Activated naive CD4-positive, alpha-beta T cell treated with Interleukin-2 at 50 U/mL for 16 hours (primary cell): Measurements from ENCODE around the gene DCLK1.
"Not testable (repeated sequence)": the region's sequence is repeated elsewhere in the genome, so short reads cannot be mapped to it uniquely, and the experiment has no call there.

Source experiments
- DNase-seq: peaks from one replicate; pipeline ENCODE4 v3.0.0-alpha.2; 2020

DCLK1 gene

DNA sequence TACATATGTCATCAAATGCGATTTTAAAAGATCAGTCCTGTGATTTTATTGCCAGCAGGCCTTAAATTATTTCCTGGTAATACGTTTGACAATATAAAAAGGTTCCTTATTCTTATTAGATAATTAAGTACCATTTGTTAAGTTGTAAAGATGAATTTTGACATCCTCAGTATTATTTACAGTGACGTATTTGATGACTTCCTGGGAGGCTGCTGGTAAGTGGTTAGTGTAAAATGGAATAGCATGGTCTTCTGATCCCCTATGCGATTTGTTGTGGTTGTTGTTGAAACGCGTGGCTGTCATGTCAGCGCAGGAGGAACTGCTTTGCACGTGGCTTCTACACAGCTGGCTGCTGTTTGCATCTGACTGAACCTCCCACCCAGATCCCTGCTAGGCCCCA lies 99.7 kb downstream of the DCLK1 start:
- no peak for DNase-seq

DNA sequence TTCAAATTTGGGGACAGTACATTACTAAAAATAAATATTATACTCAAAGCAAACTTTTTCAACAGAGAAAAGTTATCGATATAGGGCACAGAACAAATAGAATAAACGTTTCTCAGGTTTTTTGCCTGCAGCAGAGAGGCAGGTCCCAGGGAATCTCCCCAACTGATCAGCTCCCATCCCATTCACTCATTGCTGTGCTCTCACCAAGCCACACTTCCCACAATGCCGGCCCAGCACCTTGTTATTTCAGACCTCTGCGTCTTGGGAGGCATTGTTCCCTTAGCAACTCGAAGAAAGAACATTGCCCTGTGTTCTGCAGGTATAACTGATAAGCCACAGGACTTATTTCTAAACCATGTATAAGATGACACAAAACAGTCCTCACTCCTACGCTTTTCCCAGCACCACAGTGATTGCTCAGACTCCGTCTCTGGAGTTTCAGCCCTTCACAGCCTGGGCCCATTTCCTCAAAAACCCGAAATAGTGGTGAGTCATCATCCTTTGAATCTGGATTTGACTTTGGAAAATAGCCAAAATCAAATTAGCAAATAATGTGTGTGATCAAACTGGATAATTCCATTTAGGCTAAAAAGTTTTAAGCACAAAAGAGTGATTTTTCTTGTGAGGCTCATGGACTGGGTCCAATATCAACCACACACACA lies 100.4 kb downstream of the DCLK1 start:
- DNase-seq: no peak

DNA sequence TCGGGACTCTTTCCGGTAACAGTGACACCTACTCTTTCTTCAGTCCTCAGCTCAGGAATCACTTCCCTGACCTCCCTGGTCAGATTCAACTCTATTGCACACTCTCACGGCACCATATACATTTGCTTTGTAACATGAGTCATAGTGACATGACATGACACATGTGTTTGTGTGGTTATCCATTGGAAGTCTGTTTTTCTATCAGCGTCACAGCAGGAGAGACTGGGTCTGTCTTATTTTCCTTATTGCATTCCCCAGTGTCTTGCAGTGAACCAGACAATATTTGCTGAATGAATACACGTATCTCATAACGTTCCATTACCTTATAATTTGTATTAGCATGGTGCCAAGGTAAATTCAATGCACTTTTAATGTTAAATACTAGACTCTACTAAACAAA lies 102.0 kb downstream of the DCLK1 start:
- DNase-seq: no peak

DNA sequence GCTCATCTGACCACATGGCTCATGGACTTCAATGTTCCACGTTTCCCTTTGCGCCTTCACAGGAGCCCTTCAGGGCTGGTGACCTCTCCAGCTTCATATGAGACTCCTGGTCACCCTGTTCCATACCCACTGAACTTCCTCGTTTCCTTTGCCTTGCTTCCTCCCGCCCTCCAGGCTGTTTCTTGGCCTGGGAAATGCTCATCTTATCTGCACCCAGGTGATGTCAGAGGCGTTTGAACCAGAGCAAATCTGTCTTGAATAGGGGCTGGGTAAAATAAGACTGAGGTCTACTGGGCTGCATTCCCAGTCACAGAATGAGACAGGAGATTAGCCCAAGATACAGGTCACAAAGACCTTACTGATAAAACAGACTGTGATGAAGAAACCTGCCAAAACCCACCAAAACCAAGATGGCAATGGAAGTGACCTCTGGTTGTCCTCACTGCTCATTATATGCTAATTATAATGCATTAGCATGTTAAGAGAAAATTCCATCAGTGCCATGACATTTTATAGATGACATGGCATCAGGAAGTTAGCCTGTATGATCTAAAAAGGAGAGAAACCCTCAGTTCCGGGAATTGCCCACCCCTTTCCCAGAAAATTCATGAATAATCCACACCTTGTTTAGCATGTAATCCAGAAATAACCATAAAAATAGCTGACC lies 102.7 kb downstream of the DCLK1 start:
- no peak for DNase-seq

DNA sequence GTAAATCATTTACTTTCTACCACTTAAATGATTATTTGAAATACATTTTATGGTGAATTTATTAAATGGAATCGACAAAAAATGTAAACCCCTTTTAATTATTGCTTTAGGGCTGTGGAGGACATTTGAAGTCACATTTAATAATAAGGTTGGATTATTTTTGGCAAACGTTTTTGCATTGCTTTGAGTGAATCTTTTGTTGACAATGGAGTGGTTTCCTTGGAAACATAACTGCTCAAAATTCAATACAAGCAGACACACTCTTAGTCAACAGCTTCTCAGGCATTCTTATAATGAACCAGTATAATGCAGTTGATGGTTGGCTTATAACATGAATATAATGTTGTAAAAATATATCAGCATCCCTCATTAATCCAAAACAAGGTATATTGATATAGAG lies 104.7 kb downstream of the DCLK1 start:
- DNase-seq: no peak

DNA sequence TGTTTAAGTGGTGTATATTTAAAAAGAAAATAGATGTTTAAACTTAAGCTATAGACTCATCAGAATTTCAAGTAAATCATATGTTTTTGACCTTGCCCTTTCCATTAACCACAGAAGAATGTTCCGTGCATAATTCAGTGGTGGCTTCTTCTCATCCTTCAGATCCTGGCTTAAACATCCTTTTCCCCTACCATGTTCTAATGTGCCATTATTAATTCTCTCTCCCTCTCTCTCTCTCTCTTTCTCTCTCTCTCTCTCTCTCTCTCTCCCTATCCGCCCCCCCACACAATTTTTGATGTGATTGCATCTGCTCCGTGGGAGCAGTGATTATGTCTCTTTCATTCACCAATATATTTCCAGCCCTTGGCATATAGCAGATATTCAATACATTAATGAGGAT lies 116.4 kb downstream of the DCLK1 start:
- no peak for DNase-seq

DNA sequence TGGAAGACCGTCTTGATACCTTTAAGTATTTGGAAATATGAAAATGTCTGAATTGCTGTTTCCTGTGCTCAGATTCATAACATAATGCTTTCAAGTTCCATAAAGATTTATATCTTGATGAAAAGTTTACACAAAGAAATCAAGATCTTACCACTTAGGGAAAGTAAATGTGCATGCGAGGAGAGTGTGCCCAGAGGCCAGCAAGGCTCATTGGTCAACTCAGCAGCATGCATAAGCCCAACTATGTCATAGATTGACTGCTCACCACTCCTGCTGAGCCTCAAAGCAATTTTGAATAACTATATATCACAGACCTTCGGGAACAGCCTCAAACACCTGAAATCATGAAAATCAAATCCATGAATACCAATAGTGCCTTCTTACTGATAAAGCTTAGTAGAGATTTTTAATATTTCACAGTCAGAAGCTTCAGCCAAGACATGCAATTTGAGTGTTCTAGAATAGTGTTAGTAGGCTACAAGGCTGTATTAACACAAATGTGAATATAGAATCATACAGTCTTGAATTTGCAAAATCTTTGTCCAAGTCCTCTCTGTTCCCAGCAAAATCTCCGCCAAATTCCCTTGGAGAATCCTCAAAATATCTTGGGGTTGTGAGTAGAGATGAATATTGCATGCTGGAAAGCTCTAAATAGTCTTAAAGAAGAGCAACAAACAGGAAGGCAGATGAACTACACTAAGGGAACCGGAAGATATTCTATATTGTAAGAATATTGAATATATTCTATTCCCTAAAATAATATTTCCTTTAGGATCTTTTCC lies 124.1 kb downstream of the DCLK1 start:
- DNase-seq: no peak

DNA sequence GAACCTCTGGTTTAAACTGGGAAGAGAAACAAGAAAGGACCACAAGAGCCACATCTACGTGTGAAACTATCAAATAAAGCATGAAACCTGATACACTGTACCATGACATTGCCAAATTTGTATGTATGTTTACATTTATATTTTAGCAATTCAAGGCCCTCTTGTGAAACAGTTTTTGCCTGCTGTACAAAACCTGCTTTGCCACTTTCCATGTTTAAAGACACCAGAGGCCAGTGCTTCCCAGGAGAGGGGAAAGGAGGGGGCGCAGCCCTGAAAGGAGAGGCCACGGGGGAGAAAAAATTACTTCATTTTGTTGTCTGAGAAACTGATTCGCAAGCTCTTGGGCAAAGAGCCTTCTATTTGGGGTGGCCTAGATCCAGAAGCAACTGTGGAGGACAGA lies 124.8 kb downstream of the DCLK1 start:
- no peak for DNase-seq

DNA sequence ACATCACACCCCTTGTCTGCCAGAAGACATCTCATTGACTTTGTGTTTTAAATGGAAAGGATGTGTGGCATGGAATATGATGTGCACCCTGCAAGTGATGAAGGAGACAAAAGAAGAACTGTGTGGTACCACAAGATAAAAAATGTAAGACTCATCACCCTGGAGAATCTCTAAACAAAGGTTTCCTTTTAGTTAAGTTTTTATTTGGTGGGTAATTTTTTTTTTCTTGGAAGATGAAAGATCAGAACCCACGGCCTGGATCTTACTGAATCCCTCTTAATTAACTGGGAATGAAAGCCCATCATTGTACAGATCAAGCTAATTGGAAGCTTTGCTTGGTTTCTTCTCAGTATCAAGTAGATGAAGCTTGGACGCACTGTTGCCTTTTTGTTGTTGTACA lies 129.6 kb downstream of the DCLK1 start:
- DNase-seq: no peak

DNA sequence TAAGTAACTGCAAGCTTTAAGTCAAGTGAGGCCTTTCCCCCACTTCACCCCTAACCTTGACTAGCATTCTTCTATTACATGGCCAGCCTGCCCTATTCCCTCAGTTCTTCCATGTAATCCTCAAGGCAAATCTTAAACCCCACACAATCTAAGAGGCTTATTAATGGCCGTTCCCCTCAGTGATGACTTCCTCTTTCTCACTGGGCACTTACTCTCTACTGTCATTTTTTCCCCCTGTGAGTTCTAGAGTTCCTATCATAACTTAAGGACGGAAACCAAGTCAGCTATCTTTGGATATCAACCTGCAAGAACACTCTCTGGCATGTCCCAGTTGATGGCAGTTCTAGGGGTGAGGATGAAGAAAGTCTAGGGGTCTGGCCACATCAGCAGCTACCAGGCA lies 131.2 kb downstream of the DCLK1 start:
- DNase-seq: no peak

DNA sequence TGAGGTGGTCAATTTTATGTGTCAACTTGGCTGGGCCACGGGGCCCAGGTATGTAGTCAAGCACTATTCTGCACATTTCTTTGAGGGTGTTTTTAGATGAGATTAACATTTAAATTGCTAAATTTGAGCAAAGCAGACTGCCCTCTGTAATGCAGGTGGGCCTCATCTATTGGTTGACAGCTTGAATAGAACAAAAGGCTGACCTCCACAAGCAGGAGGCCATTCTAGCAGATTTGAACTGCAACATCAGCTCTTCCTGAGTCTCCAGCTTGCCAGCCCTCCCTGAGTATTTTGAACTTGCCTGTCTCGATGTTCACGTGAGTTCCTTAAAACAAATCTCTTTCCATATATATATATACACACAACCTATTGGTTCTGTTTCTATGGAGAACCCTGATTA lies 134.8 kb downstream of the DCLK1 start:
- no peak for DNase-seq

DNA sequence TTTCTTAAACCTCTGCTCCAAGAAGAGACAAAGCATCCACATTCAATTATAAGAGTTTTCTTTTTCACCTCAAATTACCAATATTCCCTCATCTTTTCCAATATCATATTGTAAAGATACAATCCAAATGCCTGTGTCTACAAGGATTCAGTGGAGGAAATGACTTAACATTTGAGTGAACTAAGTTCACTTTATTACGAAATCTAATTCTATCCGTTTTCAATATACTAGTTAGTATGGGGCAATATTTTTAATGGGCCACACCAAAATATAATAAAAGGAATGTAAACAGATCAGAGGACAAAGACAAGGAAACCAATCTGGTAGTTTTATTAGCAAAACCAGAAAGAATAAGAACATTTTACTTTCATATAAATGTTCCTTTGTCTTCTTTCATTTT lies 136.0 kb downstream of the DCLK1 start:
- DNase-seq: no peak

DNA sequence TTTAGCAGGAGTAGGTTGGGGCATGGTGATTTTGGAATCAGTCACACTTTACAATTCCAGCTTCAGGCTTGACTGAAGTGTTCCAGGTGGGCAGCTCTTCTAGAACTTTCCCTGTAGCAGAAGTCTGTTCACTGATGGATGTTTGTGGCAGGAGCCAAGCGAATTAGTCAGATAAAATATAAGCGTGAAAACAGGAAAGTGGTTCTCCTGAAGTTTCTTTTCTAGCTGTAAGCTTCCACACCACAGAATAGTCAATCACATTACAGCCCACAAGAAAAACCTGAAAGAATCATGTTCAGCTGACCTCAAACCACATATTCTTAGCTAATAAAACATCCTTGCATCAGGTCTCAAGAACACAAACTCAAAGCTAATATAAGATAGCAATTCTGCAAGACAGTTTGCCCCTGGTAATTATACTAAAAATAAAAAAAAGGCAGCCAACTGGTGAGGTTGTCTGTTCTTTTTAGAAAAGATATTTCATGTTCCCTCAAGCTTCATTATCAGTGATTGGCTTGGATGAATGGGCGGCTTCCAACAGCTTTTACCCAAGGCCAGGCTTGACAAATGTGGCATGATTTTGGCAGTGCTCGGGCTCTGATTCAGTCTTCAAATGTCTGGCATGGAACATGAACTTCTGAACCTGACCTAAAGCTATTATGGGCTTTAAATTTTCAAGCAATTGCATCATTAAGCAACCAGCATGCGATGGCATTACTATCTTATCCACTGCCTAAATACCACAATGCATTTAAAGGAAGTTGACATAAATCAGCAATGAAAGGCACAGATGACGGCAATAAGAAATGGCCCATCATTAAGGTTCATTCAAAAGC lies 136.8 kb downstream of the DCLK1 start:
- DNase-seq: no peak

DNA sequence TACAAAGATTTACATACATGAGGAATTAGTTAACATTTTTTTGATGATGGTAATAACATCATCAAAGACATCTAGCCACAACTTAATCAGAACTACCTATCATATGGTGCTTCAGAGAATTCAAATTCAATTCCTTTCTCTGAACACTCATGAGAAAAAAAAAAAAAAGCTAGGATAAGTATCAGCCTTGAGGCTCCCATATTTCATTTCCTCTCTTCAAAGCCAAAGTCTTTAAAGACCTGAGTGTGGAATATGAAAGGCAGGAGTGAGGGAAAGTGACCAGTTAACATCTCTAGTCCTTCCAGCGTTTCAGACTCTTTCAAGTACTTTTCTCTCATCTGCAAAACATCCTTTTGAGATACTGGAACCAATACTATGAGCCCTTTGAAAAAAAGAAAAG lies 137.5 kb downstream of the DCLK1 start:
- DNase-seq: no peak

DNA sequence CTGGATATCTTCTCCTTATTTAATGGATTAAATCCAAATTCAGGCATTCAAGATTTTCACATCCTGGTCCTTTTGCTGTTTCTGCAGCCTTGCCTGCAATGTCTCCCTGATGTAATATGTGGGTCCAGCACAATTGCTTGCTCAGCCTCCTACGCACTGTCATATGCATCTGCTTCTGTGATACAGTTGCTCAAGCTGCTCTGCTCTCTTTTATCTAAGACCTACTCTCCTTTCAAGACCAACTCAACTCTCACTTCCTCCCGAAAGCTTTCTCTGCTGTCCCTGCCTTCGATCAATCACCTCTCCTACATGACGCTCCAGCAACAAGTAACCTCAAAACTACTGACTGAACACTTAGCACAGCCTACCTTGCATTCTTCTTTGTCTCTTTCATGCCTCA lies 138.2 kb downstream of the DCLK1 start:
- no peak for DNase-seq

DNA sequence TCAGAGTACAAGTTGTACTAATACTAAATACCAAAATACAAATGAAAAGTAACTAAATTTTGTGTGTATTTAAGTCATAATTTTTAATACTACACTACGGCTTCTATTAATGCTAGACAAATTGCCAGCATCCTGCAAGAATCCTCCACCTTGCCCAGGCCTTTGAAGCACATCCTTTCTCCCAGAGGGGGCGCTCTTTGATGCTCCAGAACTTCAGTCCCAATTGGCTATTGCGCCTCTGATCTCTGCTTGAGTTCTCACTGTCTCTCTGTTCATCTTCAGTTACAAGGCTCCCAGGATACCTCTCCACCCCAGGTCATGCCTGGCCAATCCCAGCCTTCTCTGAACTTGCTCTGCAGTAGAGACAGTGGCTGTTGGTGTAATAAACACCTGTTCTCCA lies 141.0 kb downstream of the DCLK1 start:
- no peak for DNase-seq

DNA sequence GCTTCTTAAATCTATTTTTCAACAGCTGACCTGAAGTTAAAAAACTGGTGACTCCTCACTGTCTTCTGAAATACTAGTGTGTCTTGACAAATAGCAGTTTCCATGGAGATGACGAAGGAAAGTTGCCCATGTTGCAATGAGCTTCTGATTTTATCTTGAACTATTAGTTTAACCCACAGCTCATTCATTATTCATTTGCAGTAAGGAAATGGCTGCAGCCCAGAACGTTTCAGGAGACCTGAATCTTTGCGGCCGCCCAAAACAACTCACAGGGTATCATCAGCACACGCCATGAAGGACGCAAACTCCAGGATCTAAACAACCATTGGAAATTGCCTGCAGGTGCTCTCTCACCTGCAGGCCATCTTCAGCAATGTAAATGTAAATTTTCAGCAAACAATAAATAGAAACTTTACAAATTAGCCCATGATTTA lies 142.5 kb downstream of the DCLK1 start:
- no peak for DNase-seq

DNA sequence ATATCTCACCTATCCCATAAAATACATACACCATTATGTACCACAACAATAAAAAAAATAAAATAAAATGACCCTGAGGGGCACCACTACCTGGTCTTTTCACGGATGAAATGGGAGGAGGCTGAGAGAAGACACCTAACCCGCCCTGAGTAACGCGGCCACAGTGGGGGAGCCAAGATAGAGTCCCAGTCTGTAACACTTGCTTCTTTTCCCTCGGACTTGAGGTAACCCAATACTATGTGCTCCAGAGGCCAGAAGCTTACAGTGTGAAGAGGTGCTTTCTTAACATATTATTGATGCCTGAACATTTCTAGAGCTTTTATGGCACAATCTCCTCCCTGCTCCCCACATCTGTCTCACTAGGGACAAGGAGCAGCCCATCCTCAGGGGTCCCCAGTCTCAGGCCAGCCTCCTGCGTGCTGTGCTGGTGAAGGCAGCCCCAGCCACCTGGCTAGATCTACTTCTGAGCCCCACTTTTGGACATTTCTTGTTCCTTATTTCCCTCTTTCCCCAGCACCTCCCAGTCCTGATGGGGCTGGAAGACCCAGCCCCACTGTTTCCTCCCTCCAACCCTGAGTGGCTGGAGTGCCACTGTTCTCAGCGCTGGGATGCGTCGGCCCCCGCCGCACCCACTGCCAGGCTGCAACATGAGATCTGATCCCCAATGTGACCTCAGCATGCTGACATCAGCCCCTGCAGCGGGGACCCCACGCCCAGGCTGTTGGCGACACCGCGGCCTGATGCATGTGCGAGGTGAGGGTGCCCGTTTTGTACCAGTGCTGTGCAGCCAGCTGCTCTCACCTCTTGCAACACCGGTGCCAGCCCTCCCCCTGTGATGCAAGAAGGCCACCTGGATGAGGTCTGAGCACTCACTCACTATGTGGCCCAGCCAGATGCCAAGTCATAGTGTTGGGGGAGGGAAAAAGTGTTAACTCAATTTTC lies 143.3 kb downstream of the DCLK1 start:
- no peak for DNase-seq

DNA sequence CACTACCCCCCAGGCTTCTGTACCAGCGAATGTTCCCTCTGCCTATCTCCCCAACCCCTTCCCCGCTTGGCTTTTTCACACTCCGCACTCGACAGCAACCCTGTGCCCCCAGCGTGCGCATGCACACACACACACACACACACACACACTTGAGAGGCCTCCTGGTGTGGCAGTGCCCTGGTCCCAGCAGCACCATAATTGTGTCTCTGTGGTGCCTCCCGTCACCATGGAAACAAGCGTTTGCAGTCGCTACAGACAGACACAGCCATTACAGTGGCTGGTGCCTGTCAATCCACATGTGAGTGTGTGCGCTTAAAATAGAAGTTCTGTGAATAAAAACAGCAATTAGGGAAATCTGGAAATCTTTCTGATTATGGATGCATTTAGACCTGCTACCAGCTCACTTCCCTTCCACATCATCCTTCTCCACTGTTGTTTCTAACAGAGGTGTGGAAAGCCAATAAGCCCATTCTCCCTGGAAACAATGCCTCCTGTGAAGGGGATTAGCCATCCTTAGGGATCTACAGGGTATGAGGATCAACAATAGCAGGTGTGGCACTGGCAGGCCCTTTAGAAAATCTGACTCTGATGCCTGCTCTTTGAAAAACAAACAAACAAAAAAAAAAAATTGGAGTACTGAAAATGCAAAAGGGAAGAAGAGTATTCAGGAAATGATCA lies 146.3 kb downstream of the DCLK1 start:
- DNase-seq: no peak

DNA sequence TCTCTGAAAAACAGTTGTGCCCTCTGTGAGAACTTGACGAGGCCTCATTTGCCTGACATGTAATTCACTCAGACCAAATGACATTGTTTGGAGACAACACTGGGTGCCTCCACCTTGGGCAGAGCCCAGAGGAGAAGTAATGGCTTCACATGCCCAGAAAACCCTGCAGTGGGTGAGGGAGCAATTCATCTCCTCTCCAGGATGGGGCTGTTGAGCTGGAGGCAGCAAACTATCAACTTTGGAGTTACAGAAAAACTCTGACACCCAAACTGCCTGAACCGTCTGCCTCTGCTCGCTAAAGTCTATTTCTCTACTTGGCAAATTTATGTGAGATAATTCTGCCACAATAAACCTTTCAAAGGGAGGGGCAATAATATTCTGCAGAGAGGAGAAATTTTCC lies 146.9 kb downstream of the DCLK1 start:
- DNase-seq: no peak

DNA sequence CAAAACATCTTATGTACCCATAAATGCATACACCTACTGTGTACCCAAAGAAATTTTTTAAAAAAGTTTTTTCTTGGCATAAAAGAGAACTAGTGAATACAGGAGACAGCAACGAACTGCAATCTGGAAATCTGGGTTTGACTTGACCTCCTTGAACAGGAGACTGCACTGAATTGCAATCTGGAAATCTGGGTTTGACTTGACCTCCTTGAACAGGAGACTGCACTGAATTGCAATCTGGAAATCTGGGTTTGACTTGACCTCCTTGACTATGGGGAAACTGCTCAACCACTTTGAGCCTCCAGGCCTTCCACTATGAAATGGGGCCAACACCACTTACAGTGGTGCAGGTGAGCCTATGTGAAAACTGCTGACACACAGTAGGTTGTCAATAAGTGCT lies 147.5 kb downstream of the DCLK1 start:
- DNase-seq: not testable (repeated sequence)

DNA sequence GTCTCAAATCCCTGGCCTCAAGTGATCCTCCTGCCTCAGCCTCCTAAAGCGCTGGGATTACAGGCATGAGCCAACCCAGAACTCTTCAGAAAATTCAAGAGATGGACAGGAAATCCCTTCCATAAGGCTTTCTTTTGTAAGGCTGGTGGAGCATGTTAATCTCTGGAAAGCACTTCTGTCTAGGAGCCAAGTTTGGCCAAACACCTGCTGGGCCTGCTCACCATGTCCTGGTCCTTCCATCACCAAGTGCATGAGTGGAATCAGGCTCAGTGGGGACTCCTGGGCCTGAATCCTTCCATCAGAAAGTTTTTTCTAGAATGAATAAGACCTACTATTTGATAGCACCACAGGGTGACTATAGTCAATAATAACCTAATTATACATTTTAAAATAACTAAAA lies 148.0 kb downstream of the DCLK1 start:
- no peak for DNase-seq
